SK-N-MC (cell line): Measurements from ENCODE around the gene NOC2L.

ENCODE experiments used
- EZH2 ChIP-seq: fragments of 200-600 bp; sonication (generic); IDR thresholded peaks from one replicate; pipeline ENCODE4 v1.6.1; 2017; ENCODE audit warnings: antibody characterized with exemption
- FOXP2 ChIP-seq: optimal IDR thresholded peaks from 2 replicates; pipeline ENCODE3; 2011; ENCODE audit warnings: mild to moderate bottlenecking, moderate library complexity; ENCODE audit not compliant: insufficient read depth; ENCODE audit errors: extremely low read length, control extremely low read depth
- POLR2AphosphoS5 ChIP-seq: IDR thresholded peaks from 2 replicates; pipeline ENCODE4 v1.6.1; 2012; ENCODE audit warnings: mild to moderate bottlenecking, low read depth, low read length, borderline replicate concordance

DNA sequence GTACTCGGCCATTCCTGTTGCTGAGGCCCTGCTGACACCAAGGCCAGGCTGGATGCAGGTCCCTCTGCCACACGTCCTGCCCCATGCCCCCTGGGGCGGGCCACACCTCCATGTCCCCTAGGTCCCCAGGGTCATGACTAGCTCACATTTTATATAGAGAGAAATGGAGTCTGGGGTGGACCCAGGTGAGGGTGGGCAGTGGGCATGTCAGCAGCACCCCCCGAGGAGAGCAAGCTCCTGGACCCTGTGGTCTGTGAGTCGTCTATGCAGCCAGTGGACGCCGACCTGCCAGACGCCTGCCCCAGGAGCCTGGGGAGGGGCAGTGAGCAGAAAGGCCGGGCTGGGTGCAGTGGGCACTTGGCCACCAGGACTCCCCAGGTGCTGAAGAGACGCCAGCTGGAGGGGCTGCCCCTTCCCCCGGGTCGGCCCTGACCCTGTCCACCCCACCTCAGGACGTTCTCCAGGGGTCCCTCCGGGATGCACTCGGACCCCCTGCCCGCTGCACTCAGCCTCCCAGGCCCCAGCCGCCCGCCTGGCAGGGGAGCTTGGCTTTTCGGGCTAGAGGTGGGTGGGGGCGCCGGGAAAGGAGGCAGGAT lies 19.4 kb downstream of the NOC2L start:
- TF ChIP-seq POLR2AphosphoS5 (peak; percentile 19; the same call in 1 of the 2 replicates), EZH2 (no peak), FOXP2 (no peak)
